GM19351 (cell line): Measurements from ENCODE around the gene ZNF473.

ENCODE experiments used
- ATAC-seq: cut with Tn5 transposase; IDR thresholded peaks from one replicate; pipeline ENCODE4 v1.9.1; 2021; ENCODE audit warnings: mild to moderate bottlenecking, moderate library complexity; ENCODE audit not compliant: unreplicated experiment

ZNF473 gene

GRCh38 chr19:50003254-50003788, 22.5 kb upstream of the ZNF473 start:
- no peak for ATAC-seq

- no peak for ATAC-seq
These were observed 21.9 kb upstream of the ZNF473 start for GRCh38 chr19:50003810-50004419.

- no peak for ATAC-seq
These were observed 20.4 kb upstream of the ZNF473 start for GRCh38 chr19:50005428-50005827.

GRCh38 chr19:50007170-50007569, 18.6 kb upstream of the ZNF473 start:
- no peak for ATAC-seq

GRCh38 chr19:50007947-50008346, 17.9 kb upstream of the ZNF473 start:
- no peak for ATAC-seq

GRCh38 chr19:50008532-50008931, 17.3 kb upstream of the ZNF473 start:
- no peak for ATAC-seq

- no peak for ATAC-seq
These were observed 9.5 kb upstream of the ZNF473 start for GRCh38 chr19:50016225-50016807.

GRCh38 chr19:50020481-50020880, 5.3 kb upstream of the ZNF473 start:
- ATAC-seq: no peak

GRCh38 chr19:50022823-50023222, 3.0 kb upstream of the ZNF473 start:
- no peak for ATAC-seq

- no peak for ATAC-seq
These were observed 1.1 kb upstream of the ZNF473 start for GRCh38 chr19:50024719-50025021.

GRCh38 chr19:50025022-50025793, 597 bp upstream of the ZNF473 start, which contains the start of gene VRK3:
Gene VRK3 (minus strand): TSS chr19:50025372. CDS start chr19:50016162, 9,210 bp downstream.
- peak; percentile 83 for ATAC-seq

- ATAC-seq: no peak
These were observed 723 bp downstream of the ZNF473 start for GRCh38 chr19:50026550-50026906.

GRCh38 chr19:50030225-50030624, 4.4 kb downstream of the ZNF473 start:
- no peak for ATAC-seq

- no peak for ATAC-seq
These were observed 5.1 kb downstream of the ZNF473 start for GRCh38 chr19:50030937-50031336.

GRCh38 chr19:50036908-50037307, 11.1 kb downstream of the ZNF473 start:
- no peak for ATAC-seq

- no peak for ATAC-seq
These were observed 14.2 kb downstream of the ZNF473 start for GRCh38 chr19:50039968-50040367.

- no peak for ATAC-seq
These were observed 15.2 kb downstream of the ZNF473 start for GRCh38 chr19:50040967-50041366.

- no peak for ATAC-seq
These were observed 16.7 kb downstream of the ZNF473 start for GRCh38 chr19:50042363-50043024.

GRCh38 chr19:50043967-50044366, 18.2 kb downstream of the ZNF473 start:
- ATAC-seq: no peak

GRCh38 chr19:50044922-50045321, 19.1 kb downstream of the ZNF473 start:
- no peak for ATAC-seq

- ATAC-seq: no peak
These were observed 21.1 kb downstream of the ZNF473 start for GRCh38 chr19:50046649-50047503.
